Sigmoid colon (tissue), 7 donors: ENCODE results near the gene CAST. TPM values are rescaled to one million over a fixed set of nuclear protein-coding genes. Genes with fewer than 3 reads are reported as not detected.

Experiments
- DNase-seq: peaks from one replicate; pipeline ENCODE4 v3.0.0-alpha.2; 2019
- H3K27ac ChIP-seq, 4 donors: fragments of 200-600 bp; sonication (generic); one replicate each; pipeline ENCODE4 v1.5.1; 2016 to 2019; ENCODE audit warnings: mild to moderate bottlenecking in 1 of 4
- H3K27me3 ChIP-seq, 3 donors: fragments of 200-600 bp; sonication (generic); one replicate each; pipeline ENCODE4 v1.5.1; 2019; ENCODE audit warnings: mild to moderate bottlenecking in 1 of 3
- H3K36me3 ChIP-seq, 4 donors: fragments of 200-600 bp; sonication (generic); one replicate each; pipeline ENCODE4 v1.5.1; 2016 to 2019
- H3K4me1 ChIP-seq, 4 donors: fragments of 200-600 bp; sonication (generic); one replicate each; pipeline ENCODE4 v1.5.1; 2017 to 2019
- H3K4me3 ChIP-seq, 4 donors: fragments of 200-600 bp; sonication (generic); one replicate each; pipeline ENCODE4 v1.5.1; 2017 to 2019; ENCODE audit warnings: mild to moderate bottlenecking in 2 of 4, moderate library complexity in 1 of 4
- H3K9me3 ChIP-seq, 4 donors: fragments of 200-600 bp in 3 of 4; sonication (generic) in 3 of 4; one replicate each; pipeline versions ENCODE4 v1.5.1 to v1.6.1; 2013 to 2019
- EP300 ChIP-seq, 4 donors: sonication (generic); formaldehyde crosslinking; IDR thresholded peaks; one replicate each; pipeline ENCODE4 v1.6.1; 2017; ENCODE audit warnings: antibody characterized with exemption in 4 of 4
- POLR2A ChIP-seq, 2 donors: fragments of 450-650 bp; IDR thresholded peaks; one replicate each; pipeline ENCODE4 v1.6.1; 2016; ENCODE audit warnings: antibody characterized with exemption in 2 of 2, mild to moderate bottlenecking in 2 of 2, moderate library complexity in 2 of 2
- POLR2AphosphoS5 ChIP-seq, 4 donors: sonication (generic); formaldehyde crosslinking; IDR thresholded peaks; one replicate each; pipeline ENCODE4 v1.6.1; 2017; ENCODE audit warnings: antibody characterized with exemption in 4 of 4
- WGBS, 2 donors: extraction: QIAGEN DNeasy Blood & Tissue Kit; methylation state at CpG; one replicate each; pipeline ENCODE4 v1.1.7; 2013; 5-methylcytosine and 5-hydroxymethylcytosine counted together
- intact Hi-C: fragments of 100-400 bp; cut with DNase I; formaldehyde crosslinking; loops from one replicate; pipeline ENCODE4 v1.15.1; 2023
- polyA plus RNA-seq, 3 donors: library from polyadenylated mRNA; stranded (reverse); fragments of 200-250 nt; gene quantifications; one replicate each; pipeline ENCODE4 v1.2.3, GENCODE V29; 2013
- total RNA-seq, 4 donors: library from RNA; depleted of rRNA; stranded (reverse); fragments of >200 nt; gene quantifications; one replicate each; pipeline ENCODE4 v1.1.0, GENCODE V29; 2016
- TF ChIP-seq, protein P1 (sequence below), 4 experiments: fragments of 450-650 bp in 3 of 4; fragments of 200-600 bp in 1 of 4; IDR thresholded peaks; one replicate each; pipeline ENCODE4 v1.5.1; 2016 to 2019; ENCODE audit warnings: antibody characterized with exemption in 4 of 4, mild to moderate bottlenecking in 3 of 4, moderate library complexity in 2 of 4
- donor health status: healthy with polysubstance abuse.
- donor health status: Bipolar disorder and iron deficiency.
- donor health status: healthy.

Gene CAST
- total and polyA plus RNA-seq, 7 donors = 138 to 348 (median 225) TPM

DNA sequence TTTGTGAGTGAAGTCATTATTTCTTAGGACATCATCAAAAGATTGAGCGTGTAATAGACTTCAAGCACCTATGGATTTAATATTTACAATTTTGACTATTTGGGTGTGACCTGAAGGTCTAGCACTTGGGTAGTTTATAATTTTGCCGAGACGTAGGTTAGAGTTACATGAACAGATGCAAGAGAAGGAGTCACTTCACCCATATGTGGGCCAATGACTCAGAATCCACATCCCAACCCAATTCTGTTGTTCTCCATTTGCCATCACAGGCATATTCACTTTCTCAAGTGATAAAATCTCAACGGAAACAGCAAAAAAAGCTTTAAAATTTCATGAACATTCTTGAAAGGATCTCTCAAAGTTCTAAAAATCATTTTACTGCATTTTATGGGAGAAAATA is 157.6 kb downstream of the CAST start:
- H3K27ac ChIP-seq = no peak overlapping the region

DNA sequence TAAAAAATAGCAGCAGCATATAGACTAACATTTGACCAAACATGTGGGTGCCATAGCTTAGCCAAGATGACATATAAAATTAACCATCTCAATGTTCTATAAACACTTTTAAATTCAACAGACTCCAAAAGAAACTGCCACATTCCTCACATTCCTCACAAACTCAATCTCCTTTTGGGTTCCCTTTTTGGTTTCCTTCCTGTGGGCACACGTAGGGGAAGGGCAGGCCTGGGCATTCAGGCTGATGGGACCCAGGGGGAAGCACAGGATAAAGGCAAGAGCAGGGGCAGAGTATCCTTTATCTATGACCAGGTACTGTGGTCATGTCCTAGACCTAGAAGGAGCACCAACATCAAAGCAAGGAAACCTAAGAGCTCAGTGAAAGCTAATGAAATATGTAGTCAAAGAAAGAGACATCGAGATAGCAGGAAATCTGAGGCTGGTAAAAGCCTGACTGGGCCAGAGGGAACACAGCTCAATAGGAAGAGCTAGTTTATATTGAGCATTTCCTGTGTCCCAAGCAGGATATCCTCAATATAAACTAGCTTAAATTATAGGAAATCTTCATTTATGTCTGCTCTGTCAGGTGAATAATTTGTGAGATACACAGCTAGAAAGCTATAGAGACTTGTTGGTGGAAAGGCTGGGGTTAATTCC is 159.2 kb downstream of the CAST start:
- DNase-seq = no peak
- Histone ChIP-seq H3K4me3 (no peak overlapping the region), H3K27me3 (no peaks in the 10 kb centered on the region), H3K27ac (no peak overlapping the region), H3K36me3 (no peaks in the 10 kb centered on the region), H3K4me1 (no peaks in the 10 kb centered on the region), H3K9me3 (no peaks in the 10 kb centered on the region)
- WGBS, 2 donors = 45 to 75% methylated on average over 2 of the region's 2 CpGs
- intact Hi-C loops = no loop called here
- no peak for TF ChIP-seq POLR2A (IDR thresholded peaks at IDR 0.05)
- no peak for TF ChIP-seq POLR2AphosphoS5 (IDR thresholded peaks at IDR 0.05)
- TF ChIP-seq, protein P1, sequence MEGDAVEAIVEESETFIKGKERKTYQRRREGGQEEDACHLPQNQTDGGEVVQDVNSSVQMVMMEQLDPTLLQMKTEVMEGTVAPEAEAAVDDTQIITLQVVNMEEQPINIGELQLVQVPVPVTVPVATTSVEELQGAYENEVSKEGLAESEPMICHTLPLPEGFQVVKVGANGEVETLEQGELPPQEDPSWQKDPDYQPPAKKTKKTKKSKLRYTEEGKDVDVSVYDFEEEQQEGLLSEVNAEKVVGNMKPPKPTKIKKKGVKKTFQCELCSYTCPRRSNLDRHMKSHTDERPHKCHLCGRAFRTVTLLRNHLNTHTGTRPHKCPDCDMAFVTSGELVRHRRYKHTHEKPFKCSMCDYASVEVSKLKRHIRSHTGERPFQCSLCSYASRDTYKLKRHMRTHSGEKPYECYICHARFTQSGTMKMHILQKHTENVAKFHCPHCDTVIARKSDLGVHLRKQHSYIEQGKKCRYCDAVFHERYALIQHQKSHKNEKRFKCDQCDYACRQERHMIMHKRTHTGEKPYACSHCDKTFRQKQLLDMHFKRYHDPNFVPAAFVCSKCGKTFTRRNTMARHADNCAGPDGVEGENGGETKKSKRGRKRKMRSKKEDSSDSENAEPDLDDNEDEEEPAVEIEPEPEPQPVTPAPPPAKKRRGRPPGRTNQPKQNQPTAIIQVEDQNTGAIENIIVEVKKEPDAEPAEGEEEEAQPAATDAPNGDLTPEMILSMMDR (IDR thresholded peaks at IDR 0.05) = no peak
- TF ChIP-seq EP300 (IDR thresholded peaks at IDR 0.05) = no peak

More for the DNA sequence above, 157.6 kb downstream of the CAST start:
- TF ChIP-seq POLR2A (IDR thresholded peaks at IDR 0.05) (no peak), POLR2AphosphoS5 (IDR thresholded peaks at IDR 0.05) (no peak), EP300 (IDR thresholded peaks at IDR 0.05) (no peak)
- TF ChIP-seq, protein P1 (IDR thresholded peaks at IDR 0.05) = no peak
- WGBS, 2 donors = 95 to 96% methylated on average over 4 of the region's 4 CpGs
- Histone ChIP-seq H3K4me1 (no peaks in the 10 kb centered on the region), H3K4me3 (no peak overlapping the region), H3K9me3 (no peaks in the 10 kb centered on the region), H3K27me3 (no peaks in the 10 kb centered on the region), H3K36me3 (no peaks in the 10 kb centered on the region)
- intact Hi-C loops = no loop called here
- DNase-seq = no peak

DNA sequence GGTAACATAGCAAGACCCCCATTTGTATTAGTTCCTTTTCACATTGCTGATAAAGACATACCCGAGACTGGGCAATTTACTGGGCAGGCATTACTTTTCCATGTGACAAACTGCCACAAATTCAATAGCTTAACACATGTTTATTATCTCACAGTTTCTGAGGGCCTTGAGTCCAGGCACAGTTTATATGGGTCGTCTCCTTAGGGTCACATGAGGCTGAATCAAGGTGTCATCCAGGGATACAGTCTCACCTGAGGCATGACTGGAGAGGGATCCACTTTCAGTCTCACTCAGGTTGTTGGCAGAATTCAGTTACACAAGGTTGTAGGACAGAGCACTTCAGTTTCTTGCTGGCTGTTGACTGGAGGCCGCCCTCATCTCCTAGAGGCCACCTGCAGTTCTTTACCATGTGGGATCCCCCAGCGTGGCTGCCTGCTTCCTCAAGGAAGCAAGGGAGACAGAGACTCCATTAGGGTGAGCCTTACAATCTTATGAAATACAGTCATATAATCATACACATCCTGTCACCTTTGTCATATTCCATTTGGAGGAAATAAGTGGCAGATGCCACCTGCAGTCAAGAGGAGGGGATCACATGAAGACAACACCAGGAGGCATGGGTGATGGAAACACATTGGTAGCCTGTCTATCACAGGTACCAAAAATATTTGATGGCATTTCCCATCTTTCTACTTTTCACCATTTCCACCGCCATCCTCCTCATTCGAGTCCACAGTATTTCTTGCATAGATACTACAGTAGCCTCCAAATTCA is 160.7 kb downstream of the CAST start:
- H3K27ac ChIP-seq = no peak overlapping the region
- DNase-seq = no peak
- H3K4me1 ChIP-seq = no peaks in the 10 kb centered on the region
- 78 to 85% methylated on average over 6 of the region's 6 CpGs for WGBS, 2 donors
- intact Hi-C loops = no loop called here
- H3K9me3 ChIP-seq = no peaks in the 10 kb centered on the region
- H3K27me3 ChIP-seq = no peaks in the 10 kb centered on the region
- no peaks in the 10 kb centered on the region for H3K36me3 ChIP-seq
- no peak overlapping the region for H3K4me3 ChIP-seq
- TF ChIP-seq, protein P1 (IDR thresholded peaks at IDR 0.05) = no peak
- TF ChIP-seq POLR2A (IDR thresholded peaks at IDR 0.05) (no peak), POLR2AphosphoS5 (IDR thresholded peaks at IDR 0.05) (no peak)

DNA sequence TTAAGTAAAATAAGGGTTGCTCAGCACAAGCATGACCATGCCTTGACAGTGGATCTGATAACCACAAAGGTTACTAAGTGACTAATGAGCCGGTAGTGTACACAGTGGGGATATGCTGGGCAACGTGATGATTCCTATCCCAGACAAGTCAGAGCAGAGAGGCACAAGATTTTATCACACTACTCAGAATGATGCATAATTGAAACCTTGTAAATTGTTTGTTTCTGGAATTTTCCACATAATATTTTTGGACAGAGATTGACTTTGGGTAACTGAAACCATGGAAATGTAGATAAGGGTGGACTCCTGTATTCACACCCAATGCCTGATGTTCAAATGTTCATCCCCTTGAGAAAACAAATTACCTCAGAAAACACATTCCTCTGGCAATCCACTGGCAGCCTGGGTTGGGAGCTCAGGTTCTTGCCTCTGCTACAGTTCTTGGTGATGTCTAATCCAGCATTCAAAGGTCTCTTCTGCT is 161.8 kb downstream of the CAST start:
- no peak for DNase-seq
- WGBS, 2 donors = 51 to 65% methylated on average over 2 of the region's 2 CpGs
- Histone ChIP-seq H3K4me1 (no peaks in the 10 kb centered on the region), H3K36me3 (no peaks in the 10 kb centered on the region), H3K27me3 (no peaks in the 10 kb centered on the region), H3K9me3 (no peaks in the 10 kb centered on the region), H3K27ac (no peak overlapping the region), H3K4me3 (no peak overlapping the region)
- TF ChIP-seq EP300 (IDR thresholded peaks at IDR 0.05) (no peak), POLR2AphosphoS5 (IDR thresholded peaks at IDR 0.05) (no peak), POLR2A (IDR thresholded peaks at IDR 0.05) (no peak)
- TF ChIP-seq, protein P1 (IDR thresholded peaks at IDR 0.05) = no peak
- intact Hi-C loops = no loop called here

Other genes with a start within 250 kb of the CAST start
- gene PCSK1, start 229.1 kb upstream of the CAST start, total RNA-seq = 1 to 10 TPM in 3 of 4 donors, under 1 TPM in 1; 0.68 to 2.2 (median 1.8) TPM
- gene PCSK1, start 229.1 kb upstream of the CAST start, polyA plus RNA-seq = 1 to 10 TPM in 1 of 3 donors, under 1 TPM in 2; 0.60 to 1.7 (median 0.69) TPM
- gene ERAP1, start 145.6 kb downstream of the CAST start, total RNA-seq = 10 to 100 TPM; 25.3 to 35.5 (median 30.0) TPM
- gene ERAP1, start 145.6 kb downstream of the CAST start, polyA plus RNA-seq = 10 to 100 TPM in 2 of 3 donors, 1 to 10 TPM in 1; 8.4 to 29.6 (median 10.6) TPM
- gene ERAP2, start 214.1 kb downstream of the CAST start, total RNA-seq = 10 to 100 TPM in 1 of 4 donors, 1 to 10 TPM in 3; 7.7 to 10.7 (median 8.2) TPM
- gene ERAP2, start 214.1 kb downstream of the CAST start, polyA plus RNA-seq = 10 to 100 TPM in 1 of 3 donors, under 1 TPM in 2; 0.60 to 44.9 (median 0.92) TPM